Pancreas (tissue), 10 donors: ENCODE data around the gene FAF1. TPM values are rescaled to one million over a fixed set of nuclear protein-coding genes. Genes with fewer than 3 reads are reported as not detected.
"Not testable (repeated sequence)": the region's sequence is repeated elsewhere in the genome, so short reads cannot be mapped to it uniquely, and the experiment has no call there.

Experiments
- ATAC-seq, 4 donors: fragments of 200-7000 bp; cut with Tn5 transposase; one replicate each; pipeline versions ENCODE4 v1.8.0 to v1.9.1; 2020; ENCODE audit warnings: mild to moderate bottlenecking in 4 of 4, moderate library complexity in 4 of 4
- DNase-seq, 6 donors: peaks; one replicate each; pipeline ENCODE4 v3.0.0-alpha.2; 2020
- FAIRE-seq: peaks from 2 replicates; lab custom pipeline; 2012; peaks lifted over from hg19 to GRCh38; lab: Jason Lieb, UNC
- H3K27ac ChIP-seq, 4 donors: fragments of 200-600 bp; sonication (generic); 1 replicate in 3 of 4; 2 replicates in 1 of 4; pipeline versions ENCODE4 v1.5.0 to v1.8.0; 2020
- H3K27me3 ChIP-seq, 4 donors: fragments of 200-600 bp; one replicate each; pipeline ENCODE4 v1.8.0; 2021
- H3K36me3 ChIP-seq, 3 donors: fragments of 200-600 bp; sonication (generic) in 1 of 3; one replicate each; pipeline versions ENCODE4 v1.5.0 to v1.8.0; 2020 to 2021
- H3K4me1 ChIP-seq, 3 donors: fragments of 200-600 bp; one replicate each; pipeline ENCODE4 v1.8.0; 2021
- H3K4me3 ChIP-seq, 4 donors: fragments of 200-600 bp; sonication (generic) in 2 of 4; one replicate each; pipeline versions ENCODE4 v1.5.0 to v1.8.0; 2020 to 2021
- H3K9me3 ChIP-seq, 4 donors: fragments of 200-600 bp; one replicate each; pipeline ENCODE4 v1.8.0; 2021
- CTCF ChIP-seq, 4 donors: fragments of 200-600 bp; sonication (generic) in 3 of 4; IDR thresholded peaks; one replicate each; pipeline versions ENCODE4 v1.5.0 to v1.8.0; 2021; ENCODE audit warnings: antibody characterized with exemption in 4 of 4
- WGBS, 2 donors: extraction: QIAGEN DNeasy Blood & Tissue Kit; methylation state at CpG; one replicate each; pipeline ENCODE4 v1.1.7; 2013; 5-methylcytosine and 5-hydroxymethylcytosine counted together
- intact Hi-C, 3 donors: fragments of 100-400 bp; cut with DNase I; formaldehyde crosslinking; loops; one replicate each; pipeline versions ENCODE4 v1.11.1 to v1.14.2; 2022
- polyA plus RNA-seq, 2 donors: library from polyadenylated mRNA; stranded (reverse); fragments of 200-250 nt; gene quantifications; one replicate each; pipeline ENCODE4 v1.2.3, GENCODE V29; 2013
- total RNA-seq, 6 donors: library from RNA; stranded (reverse); fragmentation: NEBNext Ultra II Directional in 4 of 6; extraction: Animal tissue kit (Norgen Biotek cat#: 25700) in 4 of 6; gene quantifications; one replicate each; pipeline versions ENCODE4 v1.2.1 to v1.2.4, GENCODE V29; 2021 to 2023
- donor health status: healthy with polysubstance abuse.
- donor health status: DM: no; HTN: no; CAD: no; lungs with moderate emphysema.
- donor health status: DM: no; HTN: no; CAD: no.
- donor health status: control.
- donor health status: control.
- donor health status: Bipolar disorder and iron deficiency.
- donor health status: DM: yes; HTN: yes; CAD: no.
- donor health status: DM: no; HTN: no; CAD: no.
- donor health status: DM: no; HTN: no; CAD: no.
- donor health status: DM: yes; HTN: yes; CAD: no.

The FAF1 gene
- total and polyA plus RNA-seq, 8 donors, result 13.9 to 46.6 (median 37.6) TPM

- DNase-seq (no peak), ATAC-seq (no peak), FAIRE-seq (no peak)
- Histone ChIP-seq H3K27me3 (no peaks in the 10 kb centered on the region), H3K4me1 (no peaks in the 10 kb centered on the region), H3K9me3 (no peaks in the 10 kb centered on the region), H3K36me3 (no peaks in the 10 kb centered on the region), H3K4me3 (no peak overlapping the region), H3K27ac (no peak overlapping the region)
- no peak for TF ChIP-seq CTCF (IDR thresholded peaks at IDR 0.05)
- intact Hi-C loops, result no loop called here
- 90 to 96% methylated on average over 1 of the region's 1 CpG for WGBS, 2 donors
These were observed 46.1 kb downstream of the FAF1 start for GRCh38 chr1:50913954-50914353.

- intact Hi-C loops, H3K36me3 ChIP-seq, ATAC-seq, H3K4me3 ChIP-seq, FAIRE-seq, H3K27me3 ChIP-seq, H3K9me3 ChIP-seq, H3K27ac ChIP-seq, DNase-seq, H3K4me1 ChIP-seq: not testable (repeated sequence)
- WGBS, 2 donors, result 93 to 94% methylated on average over 12 of the region's 12 CpGs
These were observed 49.7 kb downstream of the FAF1 start for GRCh38 chr1:50910356-50910755.

GRCh38 chr1:50907610-50908009 is 52.5 kb downstream of the FAF1 start:
- FAIRE-seq, intact Hi-C loops, DNase-seq, H3K27me3 ChIP-seq, H3K36me3 ChIP-seq, H3K9me3 ChIP-seq, H3K4me1 ChIP-seq, H3K4me3 ChIP-seq, H3K27ac ChIP-seq, ATAC-seq: not testable (repeated sequence)

GRCh38 chr1:50906050-50906449 is 54.0 kb downstream of the FAF1 start:
- H3K27me3 ChIP-seq, FAIRE-seq, H3K4me1 ChIP-seq, intact Hi-C loops, DNase-seq, H3K36me3 ChIP-seq, H3K9me3 ChIP-seq, H3K27ac ChIP-seq, H3K4me3 ChIP-seq, ATAC-seq: not testable (repeated sequence)
- 90 to 97% methylated on average over 1 of the region's 1 CpG for WGBS, 2 donors

GRCh38 chr1:50902419-50902818 is 57.6 kb downstream of the FAF1 start:
- no peak for TF ChIP-seq CTCF (IDR thresholded peaks at IDR 0.05)
- Histone ChIP-seq H3K9me3 (no peaks in the 10 kb centered on the region), H3K36me3 (no peaks in the 10 kb centered on the region), H3K4me3 (no peak overlapping the region), H3K4me1 (peaks cover 0 to 3% (median 0%) of the 10 kb centered on the region in 3 donors), H3K27ac (no peak overlapping the region), H3K27me3 (no peaks in the 10 kb centered on the region)
- ATAC-seq (no peak), DNase-seq (no peak), FAIRE-seq (no peak)
- intact Hi-C loops, result no loop called here
- 89 to 97% methylated on average over 1 of the region's 1 CpG for WGBS, 2 donors

- H3K9me3 ChIP-seq, result no peaks in the 10 kb centered on the region
- ATAC-seq, result no peak
- WGBS, 2 donors, result 0% methylated on average over 1 of the region's 1 CpG
- DNase-seq, result no peak
- no peaks in the 10 kb centered on the region for H3K27me3 ChIP-seq
- FAIRE-seq, result no peak
- no peak overlapping the region for H3K27ac ChIP-seq
- no peak for TF ChIP-seq CTCF (IDR thresholded peaks at IDR 0.05)
- H3K36me3 ChIP-seq, result no peaks in the 10 kb centered on the region
- no peak overlapping the region for H3K4me3 ChIP-seq
- intact Hi-C loops, result no loop called here
- H3K4me1 ChIP-seq, result peaks cover 0 to 3% (median 0%) of the 10 kb centered on the region in 3 donors
These were observed 58.2 kb downstream of the FAF1 start for GRCh38 chr1:50901872-50902271.
